HCT116 (cell line): ENCODE results near the gene GAB2. TPM values are rescaled to one million over a fixed set of nuclear protein-coding genes. Genes with fewer than 3 reads are reported as not detected.

ENCODE experiments used
- ATAC-seq: fragments of 200-7000 bp; cut with Tn5 transposase; 2 replicates; pipeline ENCODE4 v1.9.1; 2020; ENCODE audit warnings: mild to moderate bottlenecking, moderate library complexity
- BruUV-seq: library from RNA; stranded (reverse); fragments of 400-500 nt; replicated peaks from 2 replicates; lab custom pipeline; 2021; lab: Mats Ljungman, UMichigan
- CTCF ChIA-PET: fragments of 300-600 bp; sonication (Branson Sonifier 250); formaldehyde crosslinking; loops from one replicate; lab custom pipeline; 2021; ENCODE audit warnings: antibody characterized with exemption; lab: Charles Lee
- POLR2A ChIA-PET: fragments of 300-600, 350-600 bp; sonication (Branson Sonifier 250); formaldehyde crosslinking; loops from one replicate; lab custom pipeline; 2021; ENCODE audit warnings: antibody characterized with exemption; lab: Charles Lee
- RAD21 ChIA-PET, 2 experiments: fragments of 300-600 bp; sonication (Branson Sonifier 250); formaldehyde crosslinking; loops; one replicate each; lab custom pipeline; 2023; ENCODE audit warnings: low total read pairs in 2 of 2; ENCODE audit not compliant: uncharacterized antibody in 2 of 2, unreplicated experiment in 2 of 2, low non-redundant PET in 1 of 2; lab: Charles Lee
- DNase-seq: peaks from one replicate; pipeline ENCODE4 v3.0.0-alpha.2; 2010; ENCODE audit warnings: low read depth, low spot score
- H2AFZ ChIP-seq: fragments of 200-600 bp; shearing (Covaris generic), sonication (generic); 2 replicates; pipeline ENCODE4 v1.6.1; 2017; ENCODE audit warnings: low read depth, mixed run types, mixed read lengths, antibody characterized with exemption, low read length; ENCODE audit not compliant: poor library complexity, severe bottlenecking
- H3K27ac ChIP-seq: 2 replicates; pipeline ENCODE4 v1.5.1; 2012; ENCODE audit warnings: low read depth, low read length
- H3K27me3 ChIP-seq: fragments of 200-600 bp; sonication (generic); 2 replicates; pipeline ENCODE4 v1.6.1; 2016; ENCODE audit warnings: mixed run types, low read length, mixed read lengths; ENCODE audit not compliant: insufficient read depth
- H3K36me3 ChIP-seq, 2 experiments: fragments of 200-500 bp in 1 of 2; fragments of 200-600 bp in 1 of 2; sonication (Bioruptor generic) in 1 of 2; sonication (generic) in 1 of 2; 2 replicates each; pipeline versions ENCODE4 v1.5.1 to v1.6.1; 2014 to 2016; ENCODE audit warnings: low read length in 2 of 2, inconsistent platforms in 1 of 2, mixed read lengths in 1 of 2, mixed run types in 1 of 2; ENCODE audit not compliant: insufficient read depth in 2 of 2, control insufficient read depth in 1 of 2
- H3K4me1 ChIP-seq, 2 experiments: fragments of 200-600 bp in 1 of 2; sonication (generic) in 1 of 2; 2 replicates each; pipeline versions ENCODE4 v1.5.1 to v1.6.1; 2012 to 2017; ENCODE audit warnings: low read length in 2 of 2, inconsistent platforms in 1 of 2, mild to moderate bottlenecking in 1 of 2, mixed read lengths in 1 of 2, mixed run types in 1 of 2, moderate library complexity in 1 of 2; ENCODE audit not compliant: insufficient read depth in 2 of 2, control insufficient read depth in 1 of 2
- H3K4me2 ChIP-seq: fragments of 200-600 bp; sonication (generic); 2 replicates; pipeline ENCODE4 v1.6.1; 2017; ENCODE audit warnings: mixed run types, low read length, mixed read lengths
- H3K4me3 ChIP-seq, 2 experiments: fragments of 200-600 bp in 1 of 2; sonication (generic) in 1 of 2; replicated peaks in 1 of 2; 2 replicates each; pipeline ENCODE4 v1.5.1; 2011 to 2016; ENCODE audit warnings: low read length in 2 of 2, control low read depth in 1 of 2, low read depth in 1 of 2, mild to moderate bottlenecking in 1 of 2, mixed read lengths in 1 of 2, mixed run types in 1 of 2
- H3K79me2 ChIP-seq: fragments of 200-600 bp; sonication (generic); 2 replicates; pipeline ENCODE4 v1.6.1; 2017; ENCODE audit warnings: mild to moderate bottlenecking, mixed run types, low read length, moderate library complexity, mixed read lengths; ENCODE audit not compliant: insufficient read depth
- H3K9ac ChIP-seq: fragments of 200-600 bp; sonication (generic); 2 replicates; pipeline ENCODE4 v1.6.1; 2016; ENCODE audit warnings: low read length, mixed read lengths
- H3K9me2 ChIP-seq: fragments of 200-600 bp; sonication (generic), shearing (Covaris generic); 2 replicates; pipeline ENCODE4 v1.6.1; 2017; ENCODE audit warnings: mixed run types, mild to moderate bottlenecking, moderate library complexity; ENCODE audit not compliant: insufficient read depth
- H3K9me3 ChIP-seq, 2 experiments: fragments of 200-500 bp in 1 of 2; fragments of 200-600 bp in 1 of 2; sonication (Bioruptor generic) in 1 of 2; sonication (generic) in 1 of 2; 2 replicates each; pipeline ENCODE4 v1.6.1; 2014 to 2017; ENCODE audit warnings: low read length in 2 of 2, mixed read lengths in 2 of 2, inconsistent platforms in 1 of 2, low read depth in 1 of 2, mild to moderate bottlenecking in 1 of 2, mixed run types in 1 of 2, moderate library complexity in 1 of 2; ENCODE audit not compliant: control insufficient read depth in 1 of 2, insufficient read depth in 1 of 2
- H4K20me1 ChIP-seq: fragments of 200-600 bp; sonication (generic), shearing (Covaris generic); 2 replicates; pipeline ENCODE4 v1.6.1; 2017; ENCODE audit warnings: mixed run types, mild to moderate bottlenecking, moderate library complexity; ENCODE audit not compliant: insufficient read depth
- CBX3 ChIP-seq: IDR thresholded peaks from 2 replicates; pipeline ENCODE4 v1.6.1; 2012; ENCODE audit warnings: low read depth
- CEBPB ChIP-seq: IDR thresholded peaks from 2 replicates; pipeline ENCODE4 v1.6.1; 2012; ENCODE audit warnings: low read depth
- CTCF ChIP-seq, 3 experiments: fragments of 200-600 bp in 1 of 3; sonication (generic) in 1 of 3; IDR thresholded peaks in 2 of 3; conservative IDR thresholded peaks in 1 of 3; 2 replicates each; pipeline ENCODE4 v1.5.1; 2012 to 2017; ENCODE audit warnings: low read depth in 2 of 3, low read length in 2 of 3, antibody characterized with exemption in 1 of 3, borderline replicate concordance in 1 of 3, control low read depth in 1 of 3, mild to moderate bottlenecking in 1 of 3, mixed read lengths in 1 of 3, mixed run types in 1 of 3, moderate library complexity in 1 of 3; ENCODE audit not compliant: insufficient read depth in 1 of 3
- ELF1 ChIP-seq: IDR thresholded peaks from 2 replicates; pipeline ENCODE4 v1.6.1; 2012; ENCODE audit warnings: low read depth, borderline replicate concordance
- EZH2 ChIP-seq: fragments of 200-600 bp; sonication (generic); IDR thresholded peaks from 2 replicates; pipeline ENCODE4 v1.6.1; 2017; ENCODE audit warnings: antibody characterized with exemption, mixed run types
- EZH2phosphoT487 ChIP-seq: fragments of 200-600 bp; IDR thresholded peaks from 2 replicates; pipeline ENCODE4 v1.6.1; 2018; ENCODE audit warnings: antibody characterized with exemption, borderline replicate concordance
- FOSL1 ChIP-seq: IDR thresholded peaks from 2 replicates; pipeline ENCODE4 v1.6.1; 2012; ENCODE audit warnings: low read depth
- POLR2A ChIP-seq: IDR thresholded peaks from 2 replicates; pipeline ENCODE4 v1.7.0; 2011; ENCODE audit warnings: borderline replicate concordance; ENCODE audit not compliant: insufficient read depth, insufficient read length; ENCODE audit errors: extremely low read depth
- POLR2AphosphoS5 ChIP-seq: IDR thresholded peaks from 2 replicates; pipeline ENCODE4 v1.6.1; 2011; ENCODE audit warnings: mild to moderate bottlenecking, low read depth, low read length, moderate library complexity
- SP1 ChIP-seq: IDR thresholded peaks from 2 replicates; pipeline ENCODE4 v1.6.1; 2012; ENCODE audit warnings: low read depth
- YY1 ChIP-seq: IDR thresholded peaks from 2 replicates; pipeline ENCODE4 v1.6.1; 2011; ENCODE audit warnings: low read length, low read depth, moderate library complexity, mild to moderate bottlenecking; ENCODE audit not compliant: insufficient replicate concordance; ENCODE audit errors: extremely low read depth
- ZFX ChIP-seq: fragments of 450-650 bp; IDR thresholded peaks from 2 replicates; pipeline ENCODE4 v1.6.1; 2017
- intact Hi-C: fragments of 100-400 bp; cut with micrococcal nuclease; formaldehyde crosslinking; loops from 2 replicates; pipeline ENCODE4 v1.10.0; 2022
- total RNA-seq: library from RNA; stranded (reverse); gene quantifications from one replicate; pipeline ENCODE4 v1.2.1, GENCODE V29; 2021; ENCODE audit not compliant: unreplicated experiment

The GAB2 gene
- total RNA-seq, 1 experiment from 2014 or later: 1.9 TPM

DNA sequence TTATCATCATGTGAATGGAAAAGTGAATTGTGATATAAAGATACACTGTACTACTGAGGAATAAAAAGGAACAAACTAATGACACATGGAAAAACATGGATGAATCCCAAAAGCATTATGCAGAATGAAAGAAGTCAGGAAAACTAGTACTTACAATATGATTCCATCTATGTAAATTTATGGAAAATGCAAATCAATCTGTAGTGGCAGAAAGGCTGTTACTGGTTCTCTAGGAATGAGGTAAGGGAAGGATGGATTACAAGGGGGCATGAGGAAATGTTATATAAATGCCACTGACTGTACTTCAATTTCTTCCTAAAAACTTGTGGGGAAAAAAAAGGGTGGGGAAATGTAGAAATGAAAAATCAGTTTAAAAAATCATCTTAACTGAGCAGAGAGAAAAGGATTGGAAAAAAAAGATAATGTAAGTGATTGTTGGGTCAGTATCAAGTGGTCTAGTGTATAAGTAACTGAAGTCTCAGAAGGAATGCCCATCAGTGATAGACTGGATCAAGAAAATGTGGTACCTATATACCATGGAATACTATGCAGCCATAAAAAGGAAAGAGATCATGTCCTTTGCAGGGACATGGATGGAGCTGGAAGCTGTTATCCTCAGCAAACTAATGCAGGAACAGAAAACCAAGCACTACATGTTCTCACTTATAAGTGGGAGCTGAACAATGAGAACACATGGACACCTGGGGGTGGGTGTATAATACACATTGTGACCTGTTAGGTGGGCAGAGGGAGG lies 180.2 kb downstream of the GAB2 start:
- no peak overlapping the region for H3K27ac ChIP-seq
- ATAC-seq: no peak
- H3K4me1 ChIP-seq: no peaks in the 10 kb centered on the region
- H3K36me3 ChIP-seq: no peaks in the 10 kb centered on the region
- no peak for TF ChIP-seq CEBPB
- TF ChIP-seq EZH2phosphoT487: no peak
- TF ChIP-seq EZH2: no peak
- no peak for TF ChIP-seq SP1
- no peak for TF ChIP-seq POLR2A
- TF ChIP-seq ELF1: no peak
- no peak for TF ChIP-seq CTCF (IDR thresholded peaks at IDR 0.05 in 2 of 3, conservative IDR thresholded peaks at IDR 0.05 in 1 of 3; ENCODE audit: borderline replicate concordance in 1 of 3, insufficient read depth in 1 of 3, low read depth in 2 of 3, low read length in 2 of 3)
- no peak for TF ChIP-seq FOSL1
- no peak for TF ChIP-seq CBX3
- no peak for TF ChIP-seq YY1
- TF ChIP-seq ZFX: no peak
- no peak for TF ChIP-seq POLR2AphosphoS5
- H3K27me3 ChIP-seq: no peaks in the 10 kb centered on the region
- no peaks in the 10 kb centered on the region for H4K20me1 ChIP-seq
- no peak overlapping the region for H3K9ac ChIP-seq
- intact Hi-C loops: no loop called here
- no peaks in the 10 kb centered on the region for H3K9me2 ChIP-seq
- ChIA-PET RAD21 (no interaction called here), CTCF (no interaction called here), POLR2A (no interaction called here)
- no peaks in the 10 kb centered on the region for H3K9me3 ChIP-seq
- no peak for DNase-seq
- H2AFZ ChIP-seq: no peak overlapping the region
- no peak overlapping the region for H3K4me3 ChIP-seq
- H3K79me2 ChIP-seq: no peaks in the 10 kb centered on the region
- H3K4me2 ChIP-seq: no peak overlapping the region
- BruUV-seq: no TSS peak
